Ovary (tissue), 3 donors: ENCODE measurements around the gene QSOX2.

ENCODE experiments used
- CTCF ChIP-seq, 3 donors: fragments of 450-650 bp in 2 of 3; fragments of 200-600 bp in 1 of 3; IDR thresholded peaks; one replicate each; pipeline versions ENCODE4 v1.5.1 to v1.8.0; 2016 to 2022; ENCODE audit warnings: antibody characterized with exemption in 3 of 3, mild to moderate bottlenecking in 1 of 3
- EP300 ChIP-seq: sonication (generic); formaldehyde crosslinking; IDR thresholded peaks from one replicate; pipeline ENCODE4 v1.6.1; 2017; ENCODE audit warnings: antibody characterized with exemption
- POLR2A ChIP-seq: fragments of 450-650 bp; IDR thresholded peaks from one replicate; pipeline ENCODE4 v1.6.1; 2017; ENCODE audit warnings: antibody characterized with exemption, mild to moderate bottlenecking, moderate library complexity
- donor health status: DM: no; HTN: no; CAD: no.

GRCh38 chr9:136193127-136193890 is 52.3 kb downstream of the QSOX2 start:
- TF ChIP-seq POLR2A (no peak), CTCF (IDR thresholded peaks at IDR 0.05) (no peak), EP300 (no peak)
